Activated CD8-positive, alpha-beta memory T cell treated with anti-CD3 and anti-CD28 coated beads, Interleukin-2, amount 50 U/mL, for 24 hours (primary cell): ENCODE data around the gene CEACAM18.
A peak's percentile ranks its signal among the peaks of the same experiment; 100 is the strongest.
"Not testable (repeated sequence)": the region's sequence is repeated elsewhere in the genome, so short reads cannot be mapped to it uniquely, and the experiment has no call there.

Source experiments
- DNase-seq: peaks from one replicate; pipeline ENCODE4 v3.0.0-alpha.2; 2020; ENCODE audit errors: extremely low read depth

The CEACAM18 gene

GRCh38 chr19:51478381-51479234 is at the start of gene CEACAM18:
Gene CEACAM18 (plus strand): TSS chr19:51478539.
- DNase-seq: no peak

- DNase-seq: no peak
Observed at GRCh38 chr19:51430221-51430620, 48.1 kb upstream of the CEACAM18 start.

- DNase-seq: no peak
Observed at GRCh38 chr19:51431124-51431523, 47.2 kb upstream of the CEACAM18 start.

- no peak for DNase-seq
Observed at GRCh38 chr19:51433043-51433442, 45.3 kb upstream of the CEACAM18 start.

- DNase-seq: no peak
Observed at GRCh38 chr19:51434456-51434855, 43.9 kb upstream of the CEACAM18 start.

- DNase-seq: no peak
Observed at GRCh38 chr19:51439021-51439465, 39.3 kb upstream of the CEACAM18 start.

- no peak for DNase-seq
Observed at GRCh38 chr19:51440052-51440451, 38.3 kb upstream of the CEACAM18 start.

- peak; percentile 32 for DNase-seq
Observed at GRCh38 chr19:51440846-51441409, 37.4 kb upstream of the CEACAM18 start.

GRCh38 chr19:51441410-51442390 is 36.6 kb upstream of the CEACAM18 start:
- DNase-seq: peak; percentile 87

- DNase-seq: not testable (repeated sequence)
Observed at GRCh38 chr19:51447510-51447909, 30.8 kb upstream of the CEACAM18 start.

- DNase-seq: no peak
Observed at GRCh38 chr19:51448011-51448410, 30.3 kb upstream of the CEACAM18 start.

GRCh38 chr19:51448411-51449016 is 29.8 kb upstream of the CEACAM18 start:
- peak; percentile 31 for DNase-seq

GRCh38 chr19:51450730-51451307 is 27.5 kb upstream of the CEACAM18 start:
- peak; percentile 37 for DNase-seq

- DNase-seq: no peak
Observed at GRCh38 chr19:51456541-51457290, 21.6 kb upstream of the CEACAM18 start.

GRCh38 chr19:51457351-51458013 is 20.9 kb upstream of the CEACAM18 start:
- no peak for DNase-seq

- DNase-seq: no peak
Observed at GRCh38 chr19:51458051-51458645, 20.2 kb upstream of the CEACAM18 start, which contains the start of gene SIGLEC8. Gene SIGLEC8 (minus strand): TSS chr19:51458454. CDS start chr19:51458387, 67 bp downstream.

- no peak for DNase-seq
Observed at GRCh38 chr19:51458899-51459505, 19.3 kb upstream of the CEACAM18 start.

- no peak for DNase-seq
Observed at GRCh38 chr19:51460164-51460992, 18.0 kb upstream of the CEACAM18 start.
